Stimulated activated CD8-positive, alpha-beta memory T cell treated with anti-CD3 and anti-CD28 coated beads, Interleukin-12 subunit alpha, Interleukin-12 subunit beta, amount 100 ng/mL, for 24 hours (primary cell): ENCODE measurements around the gene RRP1B.
"Not testable (repeated sequence)": the region's sequence is repeated elsewhere in the genome, so short reads cannot be mapped to it uniquely, and the experiment has no call there.

ENCODE experiments used
- DNase-seq: peaks from one replicate; pipeline ENCODE4 v3.0.0-alpha.2; 2020; ENCODE audit errors: extremely low read depth

RRP1B gene

GRCh38 chr21:43667191-43667904 lies 8.0 kb downstream of the RRP1B start:
- no peak for DNase-seq

DNA sequence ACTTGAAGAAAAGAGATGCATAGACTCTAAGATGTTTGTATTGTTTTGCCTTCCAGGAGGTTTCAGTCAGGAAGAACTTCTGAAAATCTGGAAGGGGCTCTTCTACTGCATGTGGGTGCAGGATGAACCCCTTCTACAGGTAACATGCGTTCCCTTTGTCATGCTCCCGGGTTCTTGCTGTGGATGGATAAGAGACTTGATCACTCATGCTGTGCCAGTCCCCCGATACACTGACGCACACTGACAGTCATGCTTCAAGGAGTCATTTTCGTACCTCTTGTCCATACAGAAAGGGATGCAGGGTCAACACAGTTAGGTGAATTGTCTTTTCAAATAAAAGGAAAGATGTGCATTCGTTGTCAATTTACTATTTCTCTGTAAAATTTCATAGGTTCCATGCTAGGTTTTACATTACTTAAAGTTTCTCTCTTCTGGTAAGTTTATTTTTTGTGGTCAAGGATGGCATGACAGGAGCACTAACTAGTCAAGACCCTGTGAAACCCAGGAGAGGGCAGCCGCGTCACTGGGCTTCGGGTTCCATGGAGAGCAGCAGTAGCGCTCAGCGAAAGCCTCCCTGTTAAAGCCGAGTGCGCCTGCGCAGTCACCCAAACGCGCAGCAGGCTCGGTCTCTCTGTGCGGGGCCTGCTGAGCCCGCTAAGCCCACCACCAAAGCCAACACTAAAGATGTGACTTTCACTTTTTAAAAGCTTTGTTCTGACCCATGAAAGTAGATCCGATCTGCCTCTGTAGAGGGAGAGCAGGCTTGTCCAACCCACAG lies 10.7 kb downstream of the RRP1B start:
- no peak for DNase-seq

DNA sequence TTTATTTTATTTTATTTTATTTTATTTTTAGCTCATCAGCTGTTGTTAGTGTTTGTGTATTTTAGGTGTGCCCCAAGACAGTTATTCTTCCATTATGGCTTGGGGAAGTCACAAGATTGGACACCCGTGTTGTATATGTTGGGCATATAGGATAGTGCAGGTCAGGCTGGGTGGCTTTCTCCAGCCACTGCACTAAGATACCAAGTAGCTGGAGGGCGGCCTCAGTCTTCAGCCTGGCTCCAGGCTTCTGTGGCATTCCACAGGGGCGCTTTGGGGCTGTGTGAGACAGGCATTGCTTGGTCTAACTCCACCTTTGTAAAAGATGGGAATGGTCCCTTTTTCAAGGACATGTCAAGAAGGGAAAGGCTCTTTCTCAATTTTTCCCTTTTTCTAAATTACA lies 16.5 kb downstream of the RRP1B start:
- no peak for DNase-seq

DNA sequence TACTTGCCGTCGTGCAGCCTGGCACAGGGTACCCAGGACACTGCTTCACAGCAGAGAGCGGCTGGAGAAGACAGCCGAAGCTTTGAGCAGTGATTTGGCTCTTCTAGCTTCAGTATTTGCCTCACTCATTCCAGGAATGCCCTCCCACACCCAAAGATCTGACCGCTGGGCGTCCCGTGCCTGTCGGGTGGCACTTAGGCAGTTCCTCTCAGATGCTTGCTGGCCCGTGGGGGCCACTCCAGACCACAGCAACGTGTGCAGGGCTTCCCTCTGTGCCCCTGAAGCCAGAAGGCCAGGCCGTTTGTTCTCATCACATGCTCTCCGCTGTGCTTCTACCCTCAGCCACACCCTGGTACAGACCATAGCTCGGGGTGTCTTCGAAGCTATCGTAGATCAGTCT lies 17.0 kb downstream of the RRP1B start:
- no peak for DNase-seq

GRCh38 chr21:43679951-43680350 lies 20.6 kb downstream of the RRP1B start:
- DNase-seq = no peak

- DNase-seq = not testable (repeated sequence)
Observed at GRCh38 chr21:43680421-43680820, 21.1 kb downstream of the RRP1B start.

DNA sequence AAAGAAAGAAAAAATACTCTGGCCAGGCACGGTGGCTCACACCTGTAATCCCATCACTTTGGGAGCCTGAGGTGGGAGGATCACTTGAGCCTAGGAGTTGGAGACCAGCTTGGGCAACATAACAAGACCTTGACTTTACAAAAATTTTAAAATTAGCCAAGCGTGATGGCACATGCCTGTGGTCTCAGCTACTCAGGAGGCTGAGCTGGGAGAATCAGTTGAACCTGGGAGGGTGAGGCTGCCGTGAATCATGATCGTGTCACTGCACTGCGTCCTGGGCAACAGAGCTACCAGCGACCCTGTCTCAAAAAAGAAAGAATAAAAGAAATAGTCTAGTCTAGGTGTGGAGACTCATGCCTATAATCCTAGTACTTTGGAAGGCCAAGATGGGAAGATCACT lies 22.3 kb downstream of the RRP1B start:
- no peak for DNase-seq

DNA sequence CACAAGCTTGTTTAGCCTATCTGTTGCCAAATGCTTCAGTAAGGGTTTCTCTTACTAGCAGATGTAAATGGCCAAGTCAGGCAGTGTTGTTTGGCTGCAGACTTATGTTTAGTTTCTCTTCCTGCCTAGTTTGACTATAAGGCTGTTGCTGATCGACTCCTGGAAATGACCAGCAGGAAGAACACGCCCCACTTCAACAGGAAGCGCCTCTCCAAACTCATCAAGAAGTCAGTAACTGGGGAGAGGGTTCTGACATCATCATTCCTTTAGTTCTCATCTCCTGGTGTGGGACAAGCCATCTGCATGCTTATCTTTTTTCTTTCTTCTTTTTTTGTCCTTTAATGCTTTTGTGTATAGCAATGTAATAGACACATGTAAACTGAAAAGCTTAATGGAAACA lies 25.1 kb downstream of the RRP1B start:
- DNase-seq = no peak

- no peak for DNase-seq
Observed at GRCh38 chr21:43686811-43687565, 27.6 kb downstream of the RRP1B start.

DNA sequence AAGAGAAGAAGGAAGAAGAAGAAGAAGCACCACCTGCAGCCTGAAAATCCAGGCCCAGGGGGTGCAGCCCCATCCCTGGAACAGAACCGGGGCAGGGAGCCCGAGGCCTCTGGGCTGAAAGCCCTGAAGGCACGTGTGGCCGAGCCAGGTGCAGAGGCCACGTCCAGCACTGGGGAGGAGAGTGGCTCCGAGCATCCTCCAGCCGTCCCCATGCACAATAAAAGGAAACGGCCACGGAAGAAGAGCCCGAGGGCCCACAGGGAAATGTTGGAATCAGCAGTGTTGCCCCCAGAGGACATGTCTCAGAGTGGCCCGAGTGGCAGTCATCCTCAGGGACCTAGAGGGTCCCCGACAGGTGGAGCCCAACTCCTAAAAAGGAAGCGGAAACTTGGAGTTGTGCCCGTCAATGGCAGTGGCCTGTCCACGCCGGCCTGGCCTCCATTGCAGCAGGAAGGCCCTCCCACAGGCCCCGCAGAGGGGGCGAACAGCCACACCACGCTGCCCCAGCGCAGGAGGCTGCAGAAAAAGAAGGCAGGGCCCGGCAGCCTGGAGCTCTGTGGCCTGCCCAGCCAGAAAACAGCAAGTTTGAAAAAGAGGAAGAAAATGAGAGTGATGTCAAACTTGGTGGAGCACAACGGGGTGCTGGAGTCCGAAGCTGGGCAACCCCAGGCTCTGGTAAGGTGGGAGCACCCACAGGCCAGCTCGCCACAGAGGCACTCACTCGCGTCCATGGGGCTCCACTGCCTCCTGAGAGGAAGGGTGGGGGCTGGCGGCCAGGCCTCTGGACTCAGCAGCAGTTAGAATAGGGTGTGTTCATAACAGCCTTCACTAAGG lies 28.4 kb downstream of the RRP1B start:
- DNase-seq = no peak

DNA sequence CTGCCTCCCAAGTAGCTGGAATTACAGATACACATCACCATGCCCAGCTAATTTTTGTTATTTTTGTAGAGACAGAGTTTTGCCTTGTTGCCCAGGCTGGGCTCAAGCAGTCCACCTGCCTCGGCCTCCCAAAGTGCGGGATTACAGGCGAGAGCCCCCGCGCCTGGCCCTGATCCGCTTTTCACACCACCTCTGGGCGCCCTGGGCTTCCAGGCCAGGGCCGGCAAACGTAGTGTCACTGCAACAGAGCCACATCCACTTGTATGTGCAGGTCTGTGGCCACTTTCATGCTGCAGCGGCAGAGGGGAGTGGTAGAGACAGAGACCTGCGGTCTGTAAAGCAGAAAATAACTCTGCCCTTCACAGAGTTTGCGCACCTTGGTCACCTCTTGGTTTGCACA lies 29.5 kb downstream of the RRP1B start:
- DNase-seq = no peak

GRCh38 chr21:43689556-43690337 lies 30.4 kb downstream of the RRP1B start:
- DNase-seq = no peak

DNA sequence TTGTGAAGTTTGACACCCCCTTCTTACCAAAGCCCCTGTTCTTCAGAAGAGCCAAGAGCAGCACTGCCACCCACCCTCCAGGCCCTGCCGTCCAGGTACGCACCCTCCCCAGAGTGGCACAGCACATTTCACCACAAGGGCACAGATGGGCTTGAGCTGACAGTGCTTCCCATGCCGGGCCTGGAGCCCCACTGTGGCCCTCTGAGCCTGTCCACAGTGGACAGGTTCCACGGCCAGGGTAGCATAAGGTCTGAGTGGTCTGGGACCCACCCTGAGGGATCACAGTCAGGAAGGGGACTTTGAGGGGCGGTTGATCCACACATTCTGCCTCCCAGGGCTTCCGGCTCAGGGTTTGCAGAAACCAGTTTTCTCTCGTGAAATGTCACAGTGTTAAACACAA lies 31.0 kb downstream of the RRP1B start:
- DNase-seq = no peak

DNA sequence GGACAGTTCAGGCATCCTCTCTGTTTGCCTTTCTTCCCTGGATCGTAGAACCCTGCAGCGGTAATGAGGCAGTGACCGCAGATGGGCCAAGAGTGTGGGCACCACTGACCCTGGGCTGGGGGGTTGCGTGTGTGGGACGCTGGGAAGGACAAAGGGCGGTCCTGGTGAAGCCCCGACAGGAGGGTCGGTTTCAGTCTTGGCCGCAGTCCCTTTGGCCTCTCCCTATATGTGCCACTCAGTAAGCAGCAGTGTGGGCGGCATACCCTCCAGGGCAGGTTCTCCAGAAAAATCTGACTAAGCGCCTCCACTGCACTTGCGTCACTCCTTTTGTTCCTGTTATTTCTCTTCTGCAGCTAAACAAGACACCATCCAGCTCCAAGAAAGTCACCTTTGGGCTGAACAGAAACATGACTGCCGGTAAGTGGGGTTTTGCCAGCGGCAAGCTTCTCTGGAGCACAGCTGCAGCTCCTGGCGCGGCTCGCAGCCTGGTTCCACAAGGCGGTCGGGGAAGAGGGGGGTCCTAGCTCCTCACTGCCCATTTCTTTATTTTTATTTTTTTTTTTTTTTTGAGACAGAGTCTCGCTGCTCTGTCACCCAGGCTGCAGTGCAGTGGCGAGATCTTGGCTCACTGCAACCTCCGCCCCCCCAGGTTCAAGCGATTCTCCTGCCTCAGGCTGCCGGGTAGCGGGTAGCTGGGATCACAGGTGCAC lies 31.9 kb downstream of the RRP1B start:
- no peak for DNase-seq

GRCh38 chr21:43691801-43692200 lies 32.4 kb downstream of the RRP1B start:
- no peak for DNase-seq

DNA sequence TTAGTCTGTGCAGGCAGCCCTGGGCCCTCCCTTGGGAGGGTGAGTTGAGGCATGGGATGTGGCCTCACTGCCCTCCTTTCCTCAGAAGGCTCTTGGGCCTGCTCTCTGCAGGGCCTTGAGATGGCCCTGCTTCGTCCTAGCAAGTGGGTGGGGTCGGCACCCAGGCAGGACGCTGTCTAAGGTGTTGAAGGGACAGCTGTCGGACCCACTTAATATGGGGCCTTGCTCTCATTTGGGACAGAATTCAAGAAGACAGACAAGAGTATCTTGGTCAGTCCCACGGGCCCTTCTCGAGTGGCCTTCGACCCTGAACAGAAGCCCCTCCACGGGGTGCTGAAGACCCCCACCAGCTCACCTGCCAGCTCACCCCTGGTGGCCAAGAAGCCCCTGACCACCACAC lies 33.6 kb downstream of the RRP1B start:
- DNase-seq = no peak

- no peak for DNase-seq
Observed at GRCh38 chr21:43693981-43694380, 34.6 kb downstream of the RRP1B start.

GRCh38 chr21:43694437-43695079 lies 35.2 kb downstream of the RRP1B start:
- DNase-seq = no peak

DNA sequence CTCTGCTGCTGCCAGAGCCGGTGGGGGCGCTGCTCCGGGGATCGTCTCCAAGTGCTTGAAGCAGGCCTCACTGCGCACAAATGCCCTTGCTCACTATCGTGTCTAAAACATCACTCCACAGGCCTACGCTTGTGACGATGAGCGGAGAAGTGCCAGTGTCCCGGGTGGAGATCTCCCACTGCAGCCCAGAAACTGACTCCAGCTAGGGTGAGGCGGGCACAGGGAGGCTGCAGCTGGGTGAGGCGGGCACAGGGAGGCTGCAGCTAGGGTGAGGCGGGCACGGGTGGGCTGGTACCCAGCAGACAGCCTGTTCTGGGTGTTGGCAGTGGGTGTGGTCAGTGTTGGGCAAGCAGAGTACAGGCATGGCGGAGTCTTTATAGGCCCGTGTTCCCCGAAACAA lies 36.9 kb downstream of the RRP1B start:
- DNase-seq = no peak
